ENCODE measurements around the gene SNRPD1. TPM values are rescaled to one million over a fixed set of nuclear protein-coding genes. Genes with fewer than 3 reads are reported as not detected.

Gene SNRPD1
- total and polyA plus RNA-seq, 4 donors = 3.3 to 44.8 (median 8.2) TPM

- Histone ChIP-seq H3K9ac (ENCODE audit: low read depth in 1 of 2, low read length in 2 of 2) (peak within 1 kb of the TSS; percentile 52 to 91), H3K9me3 (ENCODE audit: control insufficient read depth in 4 of 4, low read length in 3 of 4) (no peaks in the 10 kb centered on the region), H3K27ac (ENCODE audit: low read depth in 1 of 2, low read length in 2 of 2) (peak within 1 kb of the TSS; percentile 93 to 96), H3K4me3 (ENCODE audit: low read depth in 1 of 3, low read length in 3 of 3) (peak within 1 kb of the TSS; percentile 67 to 75 (median 75)), H3K27me3 (ENCODE audit: control insufficient read depth in 4 of 4, insufficient read depth in 4 of 4, low read length in 3 of 4) (no peaks in the 10 kb centered on the region), H3K4me1 (ENCODE audit: control insufficient read depth in 4 of 4, insufficient read depth in 4 of 4, low read length in 3 of 4) (peaks cover 0 to 18% (median 9%) of the 10 kb centered on the region in 4 donors), H3K36me3 (ENCODE audit: control insufficient read depth in 4 of 4, insufficient read depth in 3 of 4, low read depth in 1 of 4, low read length in 3 of 4) (no peaks in the 10 kb centered on the region)
- TF ChIP-seq RAD21 (IDR thresholded peaks at IDR 0.05) (peak; percentile 67 to 79), GABPA (IDR thresholded peaks at IDR 0.05 in 1 of 2, conservative IDR thresholded peaks at IDR 0.05 in 1 of 2) (peak in 1 of 2 donors; percentile 89), JUND (IDR thresholded peaks at IDR 0.05) (peak; percentile 40 to 64), RXRA (IDR thresholded peaks at IDR 0.05) (peak; percentile 50 to 52), TAF1 (conservative IDR thresholded peaks at IDR 0.05) (peak; percentile 88), REST (IDR thresholded peaks at IDR 0.05) (peak; percentile 63), ATF3 (IDR thresholded peaks at IDR 0.05) (no peak), SP1 (IDR thresholded peaks at IDR 0.05) (peak; percentile 43), HNF4A (conservative IDR thresholded peaks at IDR 0.05) (peak in 1 of 2 donors; percentile 20), ZBTB33 (IDR thresholded peaks at IDR 0.05) (no peak), YY1 (IDR thresholded peaks at IDR 0.05) (peak; percentile 97), FOXA2 (IDR thresholded peaks at IDR 0.05) (no peak), FOXA1 (IDR thresholded peaks at IDR 0.05) (no peak), MAX (IDR thresholded peaks at IDR 0.05) (peak; percentile 71), NR2F2 (IDR thresholded peaks at IDR 0.05) (peak; percentile 12), CTCF (IDR thresholded peaks at IDR 0.05; ENCODE audit: low read depth, low read length, missing input control) (peak; percentile 90), HNF4G (IDR thresholded peaks at IDR 0.05) (no peak), EGR1 (IDR thresholded peaks at IDR 0.05; ENCODE audit: low read depth in 2 of 2) (peak in 1 of 2 donors; percentile 56)
- WGBS = 8% methylated on average over 74 of the region's 74 CpGs
- DNase-seq (ENCODE audit: low spot score) = peak; percentile 90
Measured at GRCh38 chr18:21600526-21601410, 11.3 kb upstream of the SNRPD1 start, which contains the start of gene ESCO1. ESCO1 (minus strand) TSS chr18:21600704; CDS start chr18:21574843, 25,861 bp downstream.

All from liver (tissue), 9 donors.